Esophagus squamous epithelium (tissue), 4 donors: Measurements from ENCODE around the gene SLC6A3.

Source experiments
- CTCF ChIP-seq, 6 experiments: fragments of 450-650 bp in 4 of 6; fragments of 200-600 bp in 2 of 6; sonication (generic) in 2 of 6; IDR thresholded peaks; one replicate each; pipeline ENCODE4 v1.5.1; 2016 to 2019; ENCODE audit warnings: antibody characterized with exemption in 6 of 6, mild to moderate bottlenecking in 4 of 6, moderate library complexity in 4 of 6
- POLR2A ChIP-seq, 4 donors: fragments of 450-650 bp; IDR thresholded peaks; one replicate each; pipeline ENCODE4 v1.6.1; 2017; ENCODE audit warnings: antibody characterized with exemption in 4 of 4, mild to moderate bottlenecking in 4 of 4, moderate library complexity in 3 of 4

GRCh38 chr5:1446602-1447343 is 1.5 kb upstream of the SLC6A3 start:
- TF ChIP-seq CTCF (IDR thresholded peaks at IDR 0.05) (no peak), POLR2A (IDR thresholded peaks at IDR 0.05) (no peak)
